HCEC 1CT (cell line): ENCODE data around the gene CALML4.
"Not testable (repeated sequence)": the region's sequence is repeated elsewhere in the genome, so short reads cannot be mapped to it uniquely, and the experiment has no call there.

ENCODE experiments used
- DNase-seq: peaks from one replicate; pipeline ENCODE4 v3.0.0-alpha.2; 2017

CALML4 gene

GRCh38 chr15:68207176-68207935 lies 2.2 kb upstream of the CALML4 start:
- DNase-seq = no peak

DNA sequence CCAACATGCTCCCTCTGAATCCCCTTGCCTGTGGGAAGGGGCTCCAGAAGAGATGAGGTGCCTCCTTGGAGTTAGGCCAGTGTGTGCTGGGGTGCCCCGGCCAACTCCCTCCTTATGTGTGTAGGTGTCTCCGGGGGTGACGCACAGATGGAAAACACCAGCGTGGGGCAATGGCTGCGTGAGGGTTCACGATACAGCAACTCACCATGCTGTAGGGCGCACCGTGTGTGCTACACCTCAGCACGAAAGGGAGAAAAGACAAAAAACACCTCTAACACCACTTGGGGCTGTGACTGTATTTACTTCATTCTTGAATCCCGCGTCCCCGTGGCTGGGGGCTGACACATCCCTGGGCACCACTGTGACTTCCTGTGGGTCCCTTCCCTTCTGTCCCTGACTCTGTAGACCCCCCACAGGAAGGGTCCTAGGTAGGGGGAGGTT lies 1.6 kb upstream of the CALML4 start:
- DNase-seq = no peak

DNA sequence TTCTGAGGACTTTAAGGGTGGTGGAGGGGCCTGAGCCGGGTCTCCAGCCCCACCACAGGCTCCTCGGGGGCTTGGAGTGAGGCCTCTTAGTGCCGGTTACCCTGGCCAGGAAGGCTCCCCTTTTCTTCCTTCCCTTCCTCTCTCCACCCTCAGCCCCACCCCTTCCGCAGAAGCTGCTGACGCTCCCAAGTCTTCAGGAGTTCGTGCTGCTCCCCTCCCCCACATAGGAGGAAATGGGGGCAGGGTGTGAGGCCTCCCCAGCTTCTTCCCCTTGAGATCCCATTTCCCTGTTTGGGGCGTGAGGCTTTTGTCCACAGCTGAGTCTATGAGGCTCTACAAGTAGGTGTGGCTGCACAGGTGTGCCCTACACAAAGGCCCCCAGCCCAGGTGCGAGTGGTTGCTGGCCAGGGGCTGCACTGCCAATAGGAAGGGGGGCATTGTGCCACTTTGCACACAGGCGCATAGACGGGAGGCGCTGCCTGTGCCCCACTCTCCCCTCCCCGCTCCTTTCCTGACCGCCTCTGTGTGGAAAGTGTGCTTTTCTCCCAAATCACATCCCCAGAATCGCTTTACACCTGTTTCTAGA lies 915 bp upstream of the CALML4 start:
- DNase-seq = no peak

- DNase-seq = no peak
These were observed 419 bp upstream of the CALML4 start for GRCh38 chr15:68205558-68205944.

GRCh38 chr15:68204361-68204760 lies 771 bp downstream of the CALML4 start:
- no peak for DNase-seq

- no peak for DNase-seq
These were observed 1.2 kb downstream of the CALML4 start for GRCh38 chr15:68203956-68204355.

DNA sequence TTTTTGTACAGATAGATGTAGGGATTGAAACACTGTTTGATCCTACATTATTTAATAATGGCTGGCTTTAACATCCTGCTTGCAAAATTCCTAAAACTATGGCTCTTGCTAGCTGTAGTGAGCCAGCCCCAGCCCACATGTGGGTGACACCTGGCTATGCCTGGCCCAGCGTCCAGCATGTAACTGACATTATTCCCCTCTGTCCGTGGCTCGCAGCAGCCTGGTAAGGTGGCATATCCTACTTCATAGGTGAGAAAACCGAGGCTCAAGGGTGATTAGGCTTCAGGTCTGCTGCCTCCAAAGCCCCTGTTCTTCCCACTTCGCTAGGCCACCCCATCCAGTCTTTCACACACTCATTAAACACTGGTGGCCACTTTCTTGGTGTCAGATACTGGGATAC lies 1.6 kb downstream of the CALML4 start:
- DNase-seq = no peak

GRCh38 chr15:68202994-68203393 lies 2.1 kb downstream of the CALML4 start:
- DNase-seq = not testable (repeated sequence)

DNA sequence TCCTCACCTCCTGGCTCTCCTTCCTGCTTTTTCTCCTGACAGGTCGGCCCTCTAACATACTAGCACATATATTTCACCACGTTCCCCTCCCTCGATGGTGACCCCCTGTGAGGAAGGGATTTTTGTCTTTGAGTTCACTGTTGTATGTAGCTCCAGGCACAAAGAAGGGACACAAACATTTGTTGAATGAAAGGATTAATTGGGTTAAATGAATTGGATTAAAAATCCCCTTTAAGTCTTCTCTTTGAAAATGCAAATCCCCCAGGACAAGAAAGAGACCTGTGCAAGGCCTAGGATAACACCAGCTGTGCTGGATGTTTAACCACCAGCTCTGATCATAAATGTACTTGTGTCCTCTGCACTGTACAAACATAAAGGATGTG lies 3.3 kb downstream of the CALML4 start:
- no peak for DNase-seq

DNA sequence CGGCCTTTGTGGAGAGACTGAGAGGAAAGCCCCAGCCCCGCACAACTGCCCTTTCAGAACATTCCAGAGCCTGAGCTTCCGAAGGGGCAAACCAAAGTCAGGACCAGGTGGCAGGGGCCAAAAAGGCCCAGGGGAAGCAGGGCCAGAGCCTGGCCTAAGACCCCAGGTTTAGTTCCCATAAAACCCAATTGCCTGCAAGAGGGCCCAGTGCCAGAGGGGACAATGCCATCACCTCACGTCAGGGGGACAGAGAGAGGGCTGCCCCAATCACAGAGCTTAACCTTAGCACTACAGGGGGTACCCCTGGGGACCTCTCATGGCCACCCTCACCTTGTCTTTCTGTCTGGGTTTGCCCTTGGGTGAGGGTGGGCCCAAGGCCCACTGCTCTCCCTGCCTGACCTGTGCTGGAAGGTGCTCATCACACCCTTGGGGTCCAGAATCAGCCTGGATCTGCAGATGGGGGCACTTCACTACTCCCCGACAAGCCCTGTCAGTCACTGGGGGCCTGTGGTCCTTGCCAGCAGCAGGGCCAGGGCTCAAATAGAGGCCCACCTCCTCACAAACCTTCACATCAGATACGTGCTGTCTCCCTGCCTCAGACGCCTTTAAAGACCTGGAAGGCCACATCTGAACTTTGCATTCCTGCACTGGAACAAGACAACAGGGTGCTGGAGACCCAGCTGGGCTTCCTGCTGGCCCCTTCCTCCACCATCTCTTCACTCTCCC lies 3.8 kb downstream of the CALML4 start:
- DNase-seq = no peak

DNA sequence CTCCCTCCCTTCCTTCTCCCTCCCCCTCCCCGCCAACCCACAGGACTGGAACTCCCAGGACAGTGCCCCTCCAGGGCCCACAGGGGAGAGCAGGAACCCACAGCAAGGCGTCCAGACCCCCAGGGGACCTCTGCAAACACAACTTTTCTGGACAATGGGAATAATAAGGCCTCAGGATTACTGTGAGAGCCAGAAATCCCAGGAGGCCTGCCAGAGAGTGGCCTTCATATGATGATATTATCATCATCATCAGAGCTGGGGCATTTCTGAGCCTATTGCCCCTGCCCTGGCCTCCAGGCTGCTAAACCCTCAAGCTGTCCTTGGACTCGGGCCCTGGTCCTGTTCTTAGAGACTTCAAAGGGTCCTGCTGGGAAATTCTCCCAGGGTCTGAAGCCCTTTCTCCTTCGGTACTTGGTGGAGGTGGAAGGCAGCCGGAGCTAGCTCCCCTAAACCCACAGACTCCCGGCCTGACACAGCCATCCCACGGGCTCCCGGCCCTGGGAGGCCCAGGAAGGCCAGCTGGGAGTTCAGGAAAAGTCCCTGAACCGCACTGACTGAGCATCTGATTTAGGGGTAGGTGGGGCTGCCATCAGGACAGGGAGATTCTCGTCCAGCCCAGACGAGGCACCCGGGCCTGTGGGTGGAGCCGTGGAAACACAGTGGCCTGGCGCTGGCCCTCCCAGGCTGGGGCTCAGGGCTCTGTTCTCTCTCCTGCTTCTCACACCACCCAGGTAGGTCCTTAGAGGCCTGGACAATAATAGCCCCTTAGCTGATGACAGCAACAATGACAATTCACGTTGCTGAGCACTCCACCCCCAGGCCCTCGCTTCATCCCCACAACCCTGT lies 4.9 kb downstream of the CALML4 start:
- no peak for DNase-seq

DNA sequence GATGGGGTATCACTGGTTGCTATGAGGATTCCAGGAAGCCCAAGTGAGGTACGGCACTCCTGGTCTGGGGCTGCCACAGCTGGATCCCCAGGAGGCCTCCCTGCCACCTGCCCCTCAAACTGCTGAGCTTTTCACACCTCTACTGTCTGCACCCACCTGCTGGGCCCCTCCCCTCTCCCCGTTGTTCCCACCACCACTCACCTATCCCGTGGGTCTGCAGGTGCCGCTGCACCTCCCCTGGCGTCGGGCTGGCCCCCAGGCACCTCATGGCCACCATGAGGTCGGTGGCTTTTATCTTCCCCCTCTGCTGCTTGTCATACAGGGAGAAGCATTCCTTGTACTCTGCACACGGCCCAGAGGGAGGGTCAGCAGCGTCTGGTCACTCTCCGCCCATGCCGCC lies 5.8 kb downstream of the CALML4 start:
- DNase-seq = no peak

DNA sequence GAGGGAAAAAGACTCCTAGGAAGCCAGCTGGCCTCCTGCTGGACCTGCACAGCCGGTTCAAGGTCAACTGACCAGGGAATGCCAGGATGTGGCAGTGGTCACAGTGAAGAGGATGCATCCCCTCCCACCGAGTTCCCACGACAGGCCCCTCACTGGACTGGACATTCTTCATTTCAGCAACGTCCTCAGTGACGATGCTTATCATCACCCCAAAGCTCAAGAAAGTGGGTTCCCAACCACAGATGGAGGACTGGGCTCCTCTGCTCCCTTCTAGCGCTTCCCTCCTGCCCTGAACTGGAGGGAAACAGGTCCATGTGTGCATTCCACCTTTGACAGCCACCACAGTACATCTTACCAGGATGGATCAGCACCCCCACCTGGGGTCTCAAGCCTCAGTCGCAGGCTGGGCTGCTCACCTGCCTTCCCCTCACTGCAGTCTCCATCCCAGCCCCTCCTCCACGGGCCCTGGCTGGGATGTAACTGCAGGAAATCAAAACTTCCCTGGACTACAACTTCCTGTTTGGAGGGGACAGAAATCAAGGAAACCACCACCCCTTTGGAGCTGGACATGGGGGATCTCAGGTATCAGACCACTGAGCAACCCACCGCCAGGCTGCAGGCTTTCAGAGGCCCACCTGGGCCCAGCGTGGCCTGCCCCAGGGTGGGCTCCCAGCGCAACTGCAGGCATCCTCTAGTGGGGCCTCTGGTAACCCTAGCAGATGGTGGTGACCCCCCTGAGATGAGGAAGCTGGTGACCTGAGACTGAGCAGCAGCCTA lies 7.3 kb downstream of the CALML4 start:
- no peak for DNase-seq

- no peak for DNase-seq
These were observed 8.0 kb downstream of the CALML4 start for GRCh38 chr15:68197170-68197492.

- DNase-seq = no peak
These were observed 8.5 kb downstream of the CALML4 start for GRCh38 chr15:68196445-68197169.

GRCh38 chr15:68195336-68196112 lies 9.6 kb downstream of the CALML4 start:
- no peak for DNase-seq

DNA sequence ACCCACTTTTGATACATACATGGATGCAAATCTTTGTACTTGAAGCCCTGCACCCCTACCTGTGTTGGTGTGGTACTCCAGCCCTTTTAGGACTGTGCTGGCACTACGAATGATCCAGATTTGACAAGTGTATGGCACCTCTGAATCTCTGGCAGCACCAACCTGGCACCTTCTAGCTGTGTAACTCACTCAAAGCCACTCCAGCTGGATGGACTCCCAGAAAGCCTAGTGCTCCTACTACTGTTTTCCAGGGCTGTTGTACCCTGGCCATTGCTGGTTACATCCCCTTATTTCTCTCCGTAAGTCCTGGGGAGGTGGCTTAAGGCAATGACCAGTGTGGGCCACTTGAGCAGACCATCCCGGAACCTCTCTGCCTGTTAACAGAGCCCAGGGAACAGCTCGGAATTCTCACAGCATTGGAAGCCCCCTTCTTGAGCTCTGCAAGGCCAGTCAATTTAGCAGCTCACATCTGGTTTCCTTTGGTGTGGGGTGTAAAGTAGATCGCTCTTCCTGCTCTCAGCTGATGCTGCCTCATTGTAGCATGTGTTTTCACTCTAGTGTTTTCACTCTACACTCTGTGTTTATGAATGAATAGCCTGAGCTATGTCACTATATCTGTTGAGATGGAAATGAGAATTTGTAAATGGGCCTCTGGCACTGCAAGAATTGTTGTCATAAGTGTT lies 12.2 kb downstream of the CALML4 start:
- no peak for DNase-seq

DNA sequence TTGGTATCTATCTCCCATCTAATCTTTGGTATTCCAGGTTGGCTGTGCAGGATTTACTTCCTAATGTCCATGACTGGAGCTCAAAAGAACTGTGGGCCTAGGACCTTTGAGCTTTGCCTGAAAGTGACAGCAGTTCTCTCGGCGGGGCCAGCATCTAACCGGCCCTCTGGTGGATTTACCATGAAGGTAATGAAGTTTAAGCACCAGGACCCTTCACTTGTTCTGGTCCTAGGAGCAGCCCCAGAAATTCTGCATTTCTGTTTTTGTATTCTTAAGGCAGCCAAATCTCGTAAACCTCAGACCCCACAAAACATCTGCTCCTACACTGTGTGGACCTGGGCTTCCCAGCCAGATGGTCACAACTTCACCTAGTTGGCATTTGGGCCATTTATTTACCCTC lies 13.0 kb downstream of the CALML4 start:
- DNase-seq = no peak

DNA sequence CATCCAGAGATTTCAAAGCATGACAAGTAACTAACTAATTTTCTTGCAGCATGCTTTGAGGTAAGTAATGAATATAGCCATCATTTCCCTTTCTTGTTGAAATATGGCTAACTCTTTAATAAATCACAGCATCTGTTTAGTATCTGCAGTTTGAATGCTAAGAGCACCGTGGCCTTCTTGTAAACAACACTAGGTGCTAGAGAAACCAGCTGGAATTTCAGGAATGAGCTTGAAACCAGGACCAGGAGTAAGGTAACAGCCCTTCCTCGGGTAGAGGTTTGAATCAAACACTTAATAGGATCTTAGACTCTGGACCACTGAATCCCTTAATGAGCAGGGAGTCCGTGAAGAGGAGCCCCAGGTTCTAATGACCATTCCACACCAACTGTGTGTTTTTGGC lies 13.6 kb downstream of the CALML4 start:
- DNase-seq = no peak

DNA sequence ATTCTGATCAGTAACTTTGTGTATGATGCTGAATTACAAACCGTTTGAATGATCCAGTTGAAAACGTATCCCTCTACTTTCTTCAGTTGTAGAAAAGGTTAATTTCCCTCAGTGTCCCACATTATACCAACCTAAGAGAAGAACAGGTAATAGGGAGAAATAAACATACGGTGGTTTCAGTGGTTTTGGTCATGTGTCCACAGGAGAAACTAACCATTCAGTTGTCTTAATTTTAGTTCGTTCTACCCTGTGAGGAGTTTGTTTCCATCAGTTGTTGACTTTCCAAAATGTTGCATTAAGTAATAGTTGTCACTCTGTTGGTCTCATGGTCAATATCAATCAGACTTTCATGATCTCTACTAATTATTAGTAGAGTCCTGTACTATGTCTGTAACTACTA lies 15.1 kb downstream of the CALML4 start:
- DNase-seq = no peak

GRCh38 chr15:68188647-68189046 lies 16.5 kb downstream of the CALML4 start:
- no peak for DNase-seq
